ENCODE data around the gene PALM. TPM values are rescaled to one million over a fixed set of nuclear protein-coding genes. Genes with fewer than 3 reads are reported as not detected.

The PALM gene
- total and polyA plus RNA-seq, 4 donors = 16.2 to 45.7 (median 28.1) TPM

DNA sequence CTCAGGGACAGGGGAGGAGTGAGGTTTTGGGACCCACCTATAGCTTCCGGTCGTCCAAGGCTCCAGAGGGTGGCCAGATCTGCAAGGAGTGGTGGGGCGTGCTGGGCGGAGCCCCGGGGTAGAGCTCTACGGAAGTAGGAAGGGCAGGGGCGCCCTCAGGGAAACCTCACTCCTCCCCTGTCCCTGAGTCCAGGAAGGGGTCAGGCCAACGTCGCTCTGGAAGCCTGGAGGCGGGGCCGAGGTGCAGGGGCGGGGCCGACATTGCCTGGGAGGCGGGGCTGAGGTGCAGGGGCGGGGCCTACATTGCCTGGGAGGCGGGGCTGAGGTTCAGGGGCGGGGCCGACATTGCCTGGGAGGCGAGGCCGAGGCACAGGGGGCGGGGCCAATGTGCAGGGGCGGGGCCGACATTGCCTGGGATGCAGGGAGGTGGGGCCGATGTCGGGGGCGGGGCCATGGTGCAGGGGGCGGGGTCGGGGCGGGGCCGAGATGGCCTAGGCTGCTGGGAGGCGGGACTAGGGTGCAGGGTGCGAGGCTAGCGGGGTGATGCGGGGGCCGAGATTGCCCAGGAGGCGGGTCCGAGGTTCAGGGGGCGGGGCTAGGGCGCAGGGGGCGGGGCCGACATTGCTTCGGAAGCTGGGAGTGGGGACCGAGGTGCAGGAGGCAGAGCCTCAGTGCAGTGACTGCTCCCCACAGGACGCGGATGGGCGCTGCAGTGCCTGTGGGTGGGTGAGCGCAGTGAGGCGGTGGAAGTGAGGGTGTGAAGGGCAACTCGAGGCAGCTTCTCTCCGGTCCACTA is 4.9 kb upstream of the PALM start:
- Histone ChIP-seq H3K9ac (ENCODE audit: insufficient read depth in 1 of 2, low read length in 2 of 2) (no peak overlapping the region), H3K27me3 (ENCODE audit: control insufficient read depth in 3 of 3, insufficient read depth in 3 of 3, low read length in 2 of 3) (peaks cover 0 to 6% (median 0%) of the 10 kb centered on the region in 3 donors), H3K4me1 (ENCODE audit: control insufficient read depth in 5 of 5, insufficient read depth in 5 of 5, low read length in 5 of 5) (peaks cover 0 to 5% (median 0%) of the 10 kb centered on the region in 5 donors), H3K27ac (ENCODE audit: low read depth in 1 of 2, low read length in 1 of 2) (no peak overlapping the region), H3K4me3 (no peak overlapping the region), H3K36me3 (ENCODE audit: control insufficient read depth in 4 of 4, insufficient read depth in 4 of 4, low read length in 4 of 4) (no peaks in the 10 kb centered on the region), H3K9me3 (ENCODE audit: control insufficient read depth in 4 of 4, insufficient read depth in 3 of 4, low read length in 3 of 4) (peaks cover 0 to 3% (median 0%) of the 10 kb centered on the region in 4 donors)
- TF ChIP-seq, protein P1, sequence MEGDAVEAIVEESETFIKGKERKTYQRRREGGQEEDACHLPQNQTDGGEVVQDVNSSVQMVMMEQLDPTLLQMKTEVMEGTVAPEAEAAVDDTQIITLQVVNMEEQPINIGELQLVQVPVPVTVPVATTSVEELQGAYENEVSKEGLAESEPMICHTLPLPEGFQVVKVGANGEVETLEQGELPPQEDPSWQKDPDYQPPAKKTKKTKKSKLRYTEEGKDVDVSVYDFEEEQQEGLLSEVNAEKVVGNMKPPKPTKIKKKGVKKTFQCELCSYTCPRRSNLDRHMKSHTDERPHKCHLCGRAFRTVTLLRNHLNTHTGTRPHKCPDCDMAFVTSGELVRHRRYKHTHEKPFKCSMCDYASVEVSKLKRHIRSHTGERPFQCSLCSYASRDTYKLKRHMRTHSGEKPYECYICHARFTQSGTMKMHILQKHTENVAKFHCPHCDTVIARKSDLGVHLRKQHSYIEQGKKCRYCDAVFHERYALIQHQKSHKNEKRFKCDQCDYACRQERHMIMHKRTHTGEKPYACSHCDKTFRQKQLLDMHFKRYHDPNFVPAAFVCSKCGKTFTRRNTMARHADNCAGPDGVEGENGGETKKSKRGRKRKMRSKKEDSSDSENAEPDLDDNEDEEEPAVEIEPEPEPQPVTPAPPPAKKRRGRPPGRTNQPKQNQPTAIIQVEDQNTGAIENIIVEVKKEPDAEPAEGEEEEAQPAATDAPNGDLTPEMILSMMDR (IDR thresholded peaks at IDR 0.05; ENCODE audit: control extremely low read depth, extremely low read depth) = no peak
- ATAC-seq (ENCODE audit: insufficient read depth, low FRiP score) (peak; percentile 79), DNase-seq (peak in 2 of 3 donors; percentile 51 to 68)
- WGBS, 2 donors = 4 to 5% methylated on average over 38 to 50 of the region's 50 CpGs

DNA sequence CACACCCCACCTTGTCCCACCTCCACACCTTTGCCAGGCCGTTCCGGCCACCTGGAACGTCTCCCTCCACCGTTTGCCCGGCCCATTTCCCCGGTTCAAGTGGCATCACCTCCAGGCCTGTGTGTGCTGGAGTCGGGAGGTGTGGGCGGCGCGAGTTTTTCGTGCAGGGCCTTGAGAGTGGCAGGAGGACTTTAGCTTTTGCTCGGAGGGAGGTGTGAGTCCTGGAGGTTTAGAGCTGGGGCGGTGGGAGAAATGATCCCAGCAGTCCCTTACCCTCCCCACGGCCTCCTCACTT is 4.3 kb upstream of the PALM start:
- Histone ChIP-seq H3K27ac (ENCODE audit: low read depth in 1 of 2, low read length in 1 of 2) (no peak overlapping the region), H3K4me3 (no peak overlapping the region), H3K27me3 (ENCODE audit: control insufficient read depth in 3 of 3, insufficient read depth in 3 of 3, low read length in 2 of 3) (peaks cover 0 to 6% (median 0%) of the 10 kb centered on the region in 3 donors), H3K36me3 (ENCODE audit: control insufficient read depth in 4 of 4, insufficient read depth in 4 of 4, low read length in 4 of 4) (no peaks in the 10 kb centered on the region), H3K4me1 (ENCODE audit: control insufficient read depth in 5 of 5, insufficient read depth in 5 of 5, low read length in 5 of 5) (peaks cover 0 to 6% (median 0%) of the 10 kb centered on the region in 5 donors), H3K9ac (ENCODE audit: insufficient read depth in 1 of 2, low read length in 2 of 2) (no peak overlapping the region), H3K9me3 (ENCODE audit: control insufficient read depth in 4 of 4, insufficient read depth in 3 of 4, low read length in 3 of 4) (peaks cover 0 to 3% (median 0%) of the 10 kb centered on the region in 4 donors)
- DNase-seq (no peak), ATAC-seq (ENCODE audit: insufficient read depth, low FRiP score) (no peak)
- WGBS, 2 donors = 17 to 25% methylated on average over 14 of the region's 14 CpGs
- TF ChIP-seq, protein P1 (IDR thresholded peaks at IDR 0.05; ENCODE audit: control extremely low read depth, extremely low read depth) = no peak

DNA sequence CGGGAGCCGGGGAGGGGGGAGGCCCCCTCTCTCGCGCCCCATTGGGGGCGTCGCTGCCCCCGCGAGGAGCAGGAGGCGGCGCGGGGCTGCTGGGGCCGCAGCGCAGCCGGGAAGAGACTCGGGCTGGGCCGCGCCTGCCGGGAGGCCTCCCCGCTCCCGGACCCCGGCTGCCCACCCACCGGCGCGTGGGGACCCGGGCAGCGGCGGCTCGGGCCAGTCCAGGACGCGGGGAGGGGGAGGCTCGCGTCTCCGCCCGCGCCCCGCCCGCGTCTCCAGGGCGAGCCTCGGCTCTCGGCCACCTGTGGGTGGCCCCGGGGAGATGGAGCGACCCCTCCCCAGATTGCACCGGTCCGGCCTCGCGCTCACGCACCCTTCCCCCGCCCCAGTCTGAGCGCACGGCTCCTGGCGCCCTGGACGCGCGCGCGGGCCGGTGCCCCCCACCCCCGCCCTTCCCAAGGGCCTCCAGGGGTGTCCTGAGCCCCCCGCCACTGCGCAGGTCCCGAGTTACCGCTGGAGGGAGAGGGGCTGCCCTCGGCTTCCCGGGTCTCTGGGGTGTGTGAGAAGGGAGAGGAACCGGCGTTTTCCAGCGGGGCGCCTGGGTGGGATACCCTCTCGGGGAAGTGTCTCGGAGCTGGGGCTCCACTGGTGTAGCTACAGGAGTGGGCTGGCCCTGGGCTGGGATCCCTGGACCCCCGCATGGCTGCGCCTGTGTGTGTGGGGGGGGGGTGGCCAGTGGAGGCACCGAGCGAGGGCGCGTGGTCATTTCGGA is 645 bp downstream of the PALM start:
- TF ChIP-seq, protein P1 (IDR thresholded peaks at IDR 0.05; ENCODE audit: control extremely low read depth, extremely low read depth) = no peak
- 3 to 7% methylated on average over 48 to 78 of the region's 78 CpGs for WGBS, 2 donors
- Histone ChIP-seq H3K36me3 (ENCODE audit: control insufficient read depth in 4 of 4, insufficient read depth in 4 of 4, low read length in 4 of 4) (no peaks in the 10 kb centered on the region), H3K27ac (ENCODE audit: low read depth in 1 of 2, low read length in 1 of 2) (peak overlapping the region; percentile 79 to 80), H3K4me3 (peak overlapping the region; percentile 63), H3K9ac (ENCODE audit: insufficient read depth in 1 of 2, low read length in 2 of 2) (no peak overlapping the region), H3K4me1 (ENCODE audit: control insufficient read depth in 5 of 5, insufficient read depth in 5 of 5, low read length in 5 of 5) (peaks cover 0 to 10% (median 0%) of the 10 kb centered on the region in 5 donors), H3K9me3 (ENCODE audit: control insufficient read depth in 4 of 4, insufficient read depth in 3 of 4, low read length in 3 of 4) (peaks cover 0 to 3% (median 0%) of the 10 kb centered on the region in 4 donors), H3K27me3 (ENCODE audit: control insufficient read depth in 3 of 3, insufficient read depth in 3 of 3, low read length in 2 of 3) (peaks cover 0 to under 1% (median 0%) of the 10 kb centered on the region in 3 donors)
- DNase-seq = no peak
- ATAC-seq (ENCODE audit: insufficient read depth, low FRiP score) = peak; percentile 21

Measured in lung (tissue), 12 donors.